Psoas muscle (tissue), 8 donors: ENCODE data around the gene CCDC91. TPM values are rescaled to one million over a fixed set of nuclear protein-coding genes. Genes with fewer than 3 reads are reported as not detected.

Experiments used
- ATAC-seq, 4 donors: fragments of 200-7000 bp; cut with Tn5 transposase; one replicate each; pipeline ENCODE4 v1.9.1; 2020; ENCODE audit warnings: moderate library complexity in 3 of 4, mild to moderate bottlenecking in 2 of 4
- DNase-seq, 2 donors: peaks; one replicate each; pipeline ENCODE4 v3.0.0-alpha.2; 2020
- H3K27ac ChIP-seq: fragments of 200-600 bp; one replicate; pipeline ENCODE4 v1.8.0; 2022
- H3K27me3 ChIP-seq, 3 donors: fragments of 200-600 bp in 1 of 3; one replicate each; pipeline versions ENCODE4 v1.6.1 to v1.8.0; 2013 to 2022; ENCODE audit warnings: low read length in 2 of 3, mild to moderate bottlenecking in 2 of 3, moderate library complexity in 1 of 3; ENCODE audit not compliant: insufficient read depth in 3 of 3
- H3K36me3 ChIP-seq, 2 donors: fragments of 200-600 bp in 1 of 2; one replicate each; pipeline versions ENCODE4 v1.6.1 to v1.8.0; 2013 to 2022; ENCODE audit warnings: low read depth in 1 of 2, mild to moderate bottlenecking in 1 of 2, moderate library complexity in 1 of 2; ENCODE audit not compliant: insufficient read depth in 1 of 2
- H3K4me1 ChIP-seq: fragments of 200-600 bp; one replicate; pipeline ENCODE4 v1.8.0; 2022
- H3K4me3 ChIP-seq: fragments of 200-600 bp; one replicate; pipeline ENCODE4 v1.8.0; 2022; ENCODE audit warnings: mild to moderate bottlenecking
- H3K9me3 ChIP-seq: fragments of 200-600 bp; one replicate; pipeline ENCODE4 v1.8.0; 2022
- WGBS, 3 donors: extraction: QIAGEN DNeasy Blood & Tissue Kit; methylation state at CpG; one replicate each; pipeline versions ENCODE4 v1.1.6 to v1.1.7; 2013; 5-methylcytosine and 5-hydroxymethylcytosine counted together
- intact Hi-C, 2 donors: fragments of 100-400 bp; cut with DNase I; formaldehyde crosslinking; loops; one replicate each; pipeline versions ENCODE4 v1.11.0 to v1.14.2; 2022
- polyA plus RNA-seq, 3 donors: library from polyadenylated mRNA; stranded (reverse); fragments of 200-250 nt; gene quantifications; one replicate each; pipeline ENCODE4 v1.2.3, GENCODE V29; 2013
- total RNA-seq, 4 donors: library from RNA; stranded (reverse); fragmentation: NEBNext Ultra II Directional in 2 of 4; extraction: Animal tissue kit (Norgen Biotek cat#: 25700) in 2 of 4; gene quantifications; one replicate each; pipeline versions ENCODE4 v1.2.1 to v1.2.4, GENCODE V29; 2021 to 2023
- TF ChIP-seq, protein P1 (sequence below): fragments of 200-600 bp; IDR thresholded peaks from one replicate; pipeline ENCODE4 v1.8.0; 2022; ENCODE audit warnings: antibody characterized with exemption
- donor health status: healthy with polysubstance abuse.
- donor health status: DM: no; HTN: no; CAD: no; lungs with moderate emphysema.
- donor health status: Bipolar disorder and iron deficiency.
- donor health status: healthy.
- donor health status: DM: yes; HTN: yes; CAD: no.
- donor health status: DM: no; HTN: no; CAD: no.
- donor health status: DM: no; HTN: no; CAD: no.
- donor health status: DM: yes; HTN: yes; CAD: no.

The CCDC91 gene
- total and polyA plus RNA-seq, 7 donors, result 18.4 to 47.2 (median 36.2) TPM

DNA sequence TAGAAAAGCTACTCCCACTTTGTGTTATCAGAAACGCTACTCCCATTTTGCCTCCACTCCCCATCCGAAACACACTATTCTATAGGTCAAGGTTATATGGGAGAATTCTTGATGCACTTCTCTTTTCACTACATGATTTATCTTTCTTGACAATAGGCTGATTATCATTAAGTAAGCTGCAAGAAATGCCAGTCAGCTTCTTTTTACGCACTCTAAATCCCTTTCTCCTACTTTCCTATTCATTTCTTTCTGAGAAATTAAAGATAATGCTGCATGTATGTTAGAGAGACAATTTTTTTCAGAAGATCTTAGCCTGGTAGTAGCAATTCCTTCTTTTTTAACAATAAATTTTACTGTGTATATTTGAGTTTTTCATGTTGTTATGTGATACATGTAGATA is 41.0 kb upstream of the CCDC91 start:
- Histone ChIP-seq H3K9me3 (no peaks in the 10 kb centered on the region), H3K4me3 (no peak overlapping the region), H3K27me3 (peaks cover 0 to 1% (median 0%) of the 10 kb centered on the region in 3 donors), H3K27ac (no peak overlapping the region), H3K4me1 (no peaks in the 10 kb centered on the region), H3K36me3 (no peaks in the 10 kb centered on the region)
- DNase-seq, result no peak
- intact Hi-C loops, result no loop called here
- 75 to 91% (median 78%) methylated on average over 3 of the region's 3 CpGs for WGBS, 3 donors
- ATAC-seq, result no peak
- TF ChIP-seq, protein P1, sequence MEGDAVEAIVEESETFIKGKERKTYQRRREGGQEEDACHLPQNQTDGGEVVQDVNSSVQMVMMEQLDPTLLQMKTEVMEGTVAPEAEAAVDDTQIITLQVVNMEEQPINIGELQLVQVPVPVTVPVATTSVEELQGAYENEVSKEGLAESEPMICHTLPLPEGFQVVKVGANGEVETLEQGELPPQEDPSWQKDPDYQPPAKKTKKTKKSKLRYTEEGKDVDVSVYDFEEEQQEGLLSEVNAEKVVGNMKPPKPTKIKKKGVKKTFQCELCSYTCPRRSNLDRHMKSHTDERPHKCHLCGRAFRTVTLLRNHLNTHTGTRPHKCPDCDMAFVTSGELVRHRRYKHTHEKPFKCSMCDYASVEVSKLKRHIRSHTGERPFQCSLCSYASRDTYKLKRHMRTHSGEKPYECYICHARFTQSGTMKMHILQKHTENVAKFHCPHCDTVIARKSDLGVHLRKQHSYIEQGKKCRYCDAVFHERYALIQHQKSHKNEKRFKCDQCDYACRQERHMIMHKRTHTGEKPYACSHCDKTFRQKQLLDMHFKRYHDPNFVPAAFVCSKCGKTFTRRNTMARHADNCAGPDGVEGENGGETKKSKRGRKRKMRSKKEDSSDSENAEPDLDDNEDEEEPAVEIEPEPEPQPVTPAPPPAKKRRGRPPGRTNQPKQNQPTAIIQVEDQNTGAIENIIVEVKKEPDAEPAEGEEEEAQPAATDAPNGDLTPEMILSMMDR, result no peak

DNA sequence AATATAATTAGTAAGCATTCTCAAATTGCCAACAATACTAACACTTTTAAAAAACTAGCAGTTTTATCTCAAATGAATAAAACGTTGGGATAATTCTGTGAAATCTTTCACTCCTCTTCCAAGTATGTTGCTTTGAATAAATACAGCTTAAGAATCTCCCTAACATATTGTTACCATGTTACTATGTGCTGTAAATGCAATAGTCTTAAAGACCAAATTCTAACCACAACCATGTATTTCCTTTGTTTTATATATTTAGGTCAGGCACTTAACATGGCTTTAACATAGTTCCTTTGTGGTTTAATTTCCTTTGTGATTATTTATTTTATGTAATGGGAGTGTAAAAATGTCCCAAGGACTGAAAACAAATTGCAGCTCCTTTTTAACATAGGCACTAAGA is 33.9 kb upstream of the CCDC91 start:
- Histone ChIP-seq H3K4me3 (no peak overlapping the region), H3K27me3 (no peaks in the 10 kb centered on the region), H3K27ac (no peak overlapping the region), H3K4me1 (no peaks in the 10 kb centered on the region), H3K9me3 (no peaks in the 10 kb centered on the region), H3K36me3 (no peaks in the 10 kb centered on the region)
- TF ChIP-seq, protein P1, result no peak
- DNase-seq, result no peak
- no peak for ATAC-seq
- WGBS, 3 donors, result 51 to 56% (median 52%) methylated on average over 1 of the region's 1 CpG
- intact Hi-C loops, result no loop called here

DNA sequence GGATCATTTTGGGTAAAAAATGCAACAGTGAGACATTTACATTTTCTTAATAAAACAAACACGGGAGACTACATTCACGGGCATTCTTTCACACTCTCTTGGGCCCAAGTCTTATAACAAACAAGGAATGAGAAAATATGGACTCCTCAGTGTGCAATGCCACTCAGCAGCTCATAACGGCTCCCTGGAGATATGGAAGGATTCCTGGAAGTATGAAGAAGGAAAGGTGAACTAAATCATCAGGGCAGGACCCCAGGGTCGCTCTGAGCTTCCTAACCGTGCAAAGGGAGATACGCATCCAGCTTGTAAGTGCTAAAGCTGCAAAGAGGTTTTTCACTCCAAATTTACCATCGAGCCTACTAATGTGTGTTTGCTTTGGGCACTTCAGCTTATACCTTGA is 33.5 kb upstream of the CCDC91 start:
- WGBS, 3 donors, result 61 to 71% (median 62%) methylated on average over 7 of the region's 7 CpGs
- no peaks in the 10 kb centered on the region for H3K4me1 ChIP-seq
- DNase-seq, result no peak
- H3K36me3 ChIP-seq, result no peaks in the 10 kb centered on the region
- no peak overlapping the region for H3K27ac ChIP-seq
- ATAC-seq, result no peak
- H3K9me3 ChIP-seq, result no peaks in the 10 kb centered on the region
- H3K4me3 ChIP-seq, result no peak overlapping the region
- intact Hi-C loops, result no loop called here
- TF ChIP-seq, protein P1, result no peak
- no peaks in the 10 kb centered on the region for H3K27me3 ChIP-seq

DNA sequence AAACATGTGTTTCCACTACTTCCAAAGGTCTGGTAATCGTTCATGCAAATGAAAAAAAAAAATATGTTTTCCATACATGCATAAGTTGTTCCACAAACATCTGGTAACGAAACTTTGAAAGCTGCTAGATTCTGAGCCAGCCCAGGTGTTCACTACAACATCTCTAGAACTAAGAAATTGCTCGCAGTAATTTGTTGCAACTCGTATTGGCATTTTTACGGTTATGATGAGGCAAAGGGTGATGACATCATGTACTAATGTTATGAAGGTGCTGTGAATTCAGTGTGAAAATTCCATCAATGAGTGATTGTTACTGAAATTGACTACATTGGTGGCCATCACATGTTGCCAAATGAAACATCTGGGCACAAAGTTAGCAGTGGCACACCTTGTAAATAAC is 31.9 kb upstream of the CCDC91 start:
- ATAC-seq, result no peak
- intact Hi-C loops, result no loop called here
- 64 to 71% (median 67%) methylated on average over 5 of the region's 5 CpGs for WGBS, 3 donors

DNA sequence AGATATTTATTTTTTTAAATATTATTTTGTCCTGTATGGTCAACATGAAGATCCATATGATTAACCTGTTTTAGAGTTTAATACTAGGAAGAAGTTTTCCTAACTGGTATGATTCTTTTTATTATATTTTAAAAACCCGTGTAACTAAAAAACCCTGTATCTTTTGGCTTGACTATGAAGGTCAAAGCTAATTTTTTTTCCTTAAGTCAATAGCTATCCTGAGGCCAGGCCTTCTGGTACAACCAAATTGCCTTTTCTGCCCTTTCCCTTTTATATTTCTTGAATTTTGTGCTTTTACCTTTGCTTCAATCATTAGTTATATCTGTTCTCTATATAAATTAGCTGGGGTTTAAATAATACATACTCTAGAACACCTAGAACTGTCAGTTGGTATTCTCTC is 30.6 kb upstream of the CCDC91 start:
- Histone ChIP-seq H3K4me3 (no peak overlapping the region), H3K9me3 (no peaks in the 10 kb centered on the region), H3K36me3 (no peaks in the 10 kb centered on the region), H3K27ac (no peak overlapping the region), H3K27me3 (no peaks in the 10 kb centered on the region), H3K4me1 (no peaks in the 10 kb centered on the region)
- DNase-seq (no peak), ATAC-seq (no peak)
- TF ChIP-seq, protein P1, result no peak
- 83 to 93% (median 83%) methylated on average over 1 of the region's 1 CpG for WGBS, 3 donors
- intact Hi-C loops, result no loop called here

More for the DNA sequence above, 31.9 kb upstream of the CCDC91 start:
- no peak for DNase-seq
- Histone ChIP-seq H3K9me3 (no peaks in the 10 kb centered on the region), H3K27ac (no peak overlapping the region), H3K4me1 (no peaks in the 10 kb centered on the region), H3K36me3 (no peaks in the 10 kb centered on the region), H3K4me3 (no peak overlapping the region), H3K27me3 (no peaks in the 10 kb centered on the region)
- TF ChIP-seq, protein P1, result no peak
